ENCODE data around the gene GHRL. TPM values are rescaled to one million over a fixed set of nuclear protein-coding genes. Genes with fewer than 3 reads are reported as not detected.

Gene GHRL
- not detected for total RNA-seq

- DNase-seq, result no peak
Observed at GRCh38 chr3:10292505-10293419, at the start of gene GHRL. Gene GHRL (minus strand): TSS chr3:10292947. CDS start chr3:10290180, 2,767 bp downstream.

DNA sequence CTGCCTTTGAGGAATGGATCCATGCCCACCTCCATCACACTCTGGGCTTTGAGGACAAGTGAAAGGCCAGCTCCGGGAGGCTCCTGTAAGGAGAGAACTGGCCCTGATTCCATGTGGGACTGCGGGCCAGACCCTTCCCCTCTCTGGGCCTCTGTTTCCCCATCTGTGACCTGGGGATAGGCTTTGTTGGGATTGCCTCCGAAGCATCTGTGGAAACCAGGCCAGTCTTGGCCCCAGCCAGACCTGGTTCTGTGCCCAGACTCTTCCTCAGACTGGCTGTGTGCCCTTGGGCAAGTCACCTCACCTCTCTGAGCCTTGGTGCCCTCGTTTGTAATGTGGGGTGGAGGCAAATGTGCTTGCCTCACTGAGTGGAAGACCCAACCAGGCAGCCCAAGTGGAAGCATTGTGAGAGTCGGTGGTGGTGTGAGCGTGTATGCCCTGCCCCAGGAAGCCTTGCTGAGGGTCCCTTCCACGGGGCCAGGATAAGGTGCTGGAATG lies 49.2 kb upstream of the GHRL start:
- DNase-seq, result no peak

GRCh38 chr3:10340476-10340875 lies 47.7 kb upstream of the GHRL start:
- no peak for DNase-seq

- no peak for DNase-seq
Observed at GRCh38 chr3:10340046-10340445, 47.3 kb upstream of the GHRL start.

GRCh38 chr3:10339376-10339955 lies 46.7 kb upstream of the GHRL start:
- DNase-seq, result no peak

GRCh38 chr3:10338591-10339353 lies 46.0 kb upstream of the GHRL start:
- no peak for DNase-seq

DNA sequence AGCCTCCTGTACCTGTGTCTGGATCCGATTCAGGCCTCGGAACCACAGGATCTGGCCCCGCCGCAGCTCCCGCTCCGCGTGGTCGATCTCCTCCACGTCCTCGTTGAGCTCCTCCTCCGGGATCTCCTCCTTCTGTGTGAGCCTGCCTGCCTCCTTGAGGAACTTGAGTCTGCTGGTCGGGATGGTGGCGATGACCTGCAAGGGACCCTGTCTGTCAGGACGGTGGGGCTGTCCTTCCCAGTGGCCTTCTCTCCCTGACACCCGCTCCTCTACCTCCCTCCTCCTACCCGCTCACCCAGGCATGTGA lies 45.4 kb upstream of the GHRL start:
- DNase-seq, result no peak

- no peak for DNase-seq
Observed at GRCh38 chr3:10337323-10338163, 44.8 kb upstream of the GHRL start.

DNA sequence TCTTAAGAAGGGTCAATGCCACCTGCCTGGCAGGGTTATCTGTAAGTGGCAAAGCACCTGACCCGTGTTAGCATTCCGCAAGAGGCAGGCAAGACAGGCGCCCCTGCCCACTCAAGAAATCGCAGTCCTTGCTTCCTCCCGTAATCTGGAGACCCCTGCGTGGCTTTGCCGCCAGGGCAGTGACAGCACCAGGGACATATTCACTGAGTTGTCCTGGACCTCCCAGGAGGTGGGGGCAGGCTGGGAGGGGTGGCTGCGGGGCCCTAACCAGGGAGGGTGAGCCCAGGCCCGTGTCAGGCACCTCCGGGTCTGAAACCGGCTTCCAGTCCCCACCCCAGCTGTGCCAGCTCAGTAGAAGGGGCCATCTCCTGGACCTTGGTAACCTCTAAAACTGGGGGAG lies 44.0 kb upstream of the GHRL start:
- DNase-seq, result no peak

GRCh38 chr3:10335871-10336622 lies 43.3 kb upstream of the GHRL start:
- DNase-seq, result no peak

- DNase-seq, result no peak
Observed at GRCh38 chr3:10335190-10335738, 42.5 kb upstream of the GHRL start.

DNA sequence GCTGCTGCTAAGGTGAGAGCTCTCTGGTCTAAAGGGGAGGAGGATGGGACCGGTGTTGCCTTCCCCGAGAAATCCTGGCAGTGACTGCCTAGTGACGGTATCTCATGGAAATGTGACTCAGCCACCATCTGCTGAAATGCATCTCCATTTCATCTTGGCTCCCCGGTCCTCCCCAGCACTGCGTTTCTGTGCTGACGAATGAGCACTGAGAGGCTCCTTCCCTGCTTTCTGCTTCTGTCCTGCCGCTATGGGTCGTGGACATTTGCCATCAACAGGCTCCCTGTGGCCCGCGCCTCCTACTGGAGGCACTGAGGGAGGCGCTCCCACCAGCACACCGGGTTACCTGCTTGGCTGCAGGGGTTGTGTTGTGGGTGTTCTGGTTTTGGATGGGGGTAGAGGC lies 41.7 kb upstream of the GHRL start:
- no peak for DNase-seq

DNA sequence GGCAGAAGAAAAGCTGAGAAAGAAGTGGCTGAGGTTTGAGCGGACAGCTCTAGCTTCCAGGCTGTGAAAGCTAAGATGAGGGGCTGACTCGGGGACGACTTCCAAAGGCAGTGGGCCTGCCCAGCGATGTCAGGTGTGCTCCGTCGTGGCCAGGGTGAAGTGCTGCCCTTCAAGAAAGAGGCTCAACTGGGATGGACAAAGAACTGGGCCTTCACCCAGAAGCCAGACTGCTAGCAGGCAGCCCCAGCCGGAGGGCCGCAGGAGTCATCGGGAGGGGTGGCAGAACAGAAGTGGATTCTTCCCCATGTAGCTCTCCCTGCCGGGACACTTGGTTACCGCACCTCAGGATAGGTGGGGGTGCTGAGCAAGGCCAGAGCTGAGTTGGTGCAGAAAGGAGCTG lies 41.3 kb upstream of the GHRL start:
- DNase-seq, result no peak

GRCh38 chr3:10333349-10333650 lies 40.6 kb upstream of the GHRL start:
- DNase-seq, result no peak

- no peak for DNase-seq
Observed at GRCh38 chr3:10332481-10333348, 40.0 kb upstream of the GHRL start.

DNA sequence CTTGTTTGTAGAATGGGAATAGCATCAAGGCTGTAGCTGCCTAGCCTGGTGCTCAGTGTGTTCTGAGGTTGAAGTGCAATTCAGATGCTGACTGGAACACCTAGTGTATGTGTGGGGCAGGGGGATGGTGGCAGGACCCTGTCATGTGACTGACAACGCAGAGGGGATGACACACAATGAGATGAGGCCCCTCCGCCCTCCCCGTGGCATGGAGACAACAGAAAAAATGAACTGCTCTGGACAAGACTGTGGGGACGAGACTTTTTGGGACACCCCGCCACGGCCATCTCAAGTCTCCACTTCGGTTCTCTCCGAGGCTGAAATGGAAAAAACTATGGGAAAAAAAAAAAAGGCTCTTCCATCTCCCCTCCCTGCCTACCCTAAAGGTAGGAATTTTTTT lies 38.6 kb upstream of the GHRL start:
- no peak for DNase-seq

GRCh38 chr3:10330319-10330718 lies 37.6 kb upstream of the GHRL start:
- no peak for DNase-seq

- no peak for DNase-seq
Observed at GRCh38 chr3:10329495-10330015, 36.8 kb upstream of the GHRL start.

DNA sequence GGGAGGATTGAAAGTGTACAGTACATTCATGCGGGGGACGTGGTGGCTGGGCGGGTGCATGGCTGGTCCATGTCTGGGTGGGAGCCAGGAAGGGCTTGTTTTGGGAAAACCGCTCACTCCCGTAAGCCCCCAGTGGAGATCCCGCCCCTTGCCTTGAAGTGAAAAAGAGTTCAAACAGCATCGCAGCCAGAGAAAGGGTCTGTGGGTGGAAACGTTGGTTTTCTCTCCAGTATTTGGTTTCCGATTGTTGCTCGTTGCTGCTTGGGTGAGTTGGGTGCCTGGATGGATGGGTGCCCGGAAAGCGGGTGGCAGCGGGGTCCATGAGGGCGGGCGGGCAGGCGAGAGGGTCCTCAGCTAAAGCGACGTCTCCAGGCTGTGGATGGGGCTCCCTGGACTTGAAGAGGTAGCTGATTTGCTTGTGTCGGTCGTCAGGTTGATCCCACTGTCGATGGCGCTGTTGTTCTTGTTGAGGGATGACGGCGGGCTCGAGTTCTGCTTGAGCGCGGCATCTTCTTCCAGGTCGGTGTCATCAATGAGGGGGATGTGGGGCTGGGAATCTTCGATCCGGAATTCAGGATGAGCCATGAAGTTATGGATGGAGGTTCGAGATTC lies 35.8 kb upstream of the GHRL start:
- DNase-seq, result no peak

- DNase-seq, result no peak
Observed at GRCh38 chr3:10327592-10327991, 34.8 kb upstream of the GHRL start.

Measured in skin of body (tissue), 2 donors.